GM10248 (cell line): Measurements from ENCODE around the gene KCNJ9.

ENCODE experiments used
- CTCF ChIA-PET: fragments of 300-600 bp; sonication (Branson Sonifier 250); formaldehyde crosslinking; extraction: SDS; loops from one replicate; lab custom pipeline; 2021; ENCODE audit warnings: antibody characterized with exemption; lab: Yijun Ruan, JAX
- POLR2A ChIA-PET: fragments of 350-650 bp; sonication (Branson Sonifier 250); formaldehyde crosslinking; extraction: SDS; loops from one replicate; lab custom pipeline; 2020; ENCODE audit warnings: antibody characterized with exemption; lab: Yijun Ruan, JAX
- DNase-seq: peaks from one replicate; pipeline ENCODE4 v3.0.0; 2012; ENCODE audit errors: extremely low spot score
- TF ChIP-seq, protein P1 (sequence below): IDR thresholded peaks from 2 replicates; pipeline ENCODE4 v1.5.1; 2012; ENCODE audit warnings: mild to moderate bottlenecking, low read depth; ENCODE audit errors: extremely low read depth, missing control alignments, control extremely low read depth

The KCNJ9 gene

GRCh38 chr1:160053548-160054365 is 27.6 kb upstream of the KCNJ9 start:
- TF ChIP-seq, protein P1, sequence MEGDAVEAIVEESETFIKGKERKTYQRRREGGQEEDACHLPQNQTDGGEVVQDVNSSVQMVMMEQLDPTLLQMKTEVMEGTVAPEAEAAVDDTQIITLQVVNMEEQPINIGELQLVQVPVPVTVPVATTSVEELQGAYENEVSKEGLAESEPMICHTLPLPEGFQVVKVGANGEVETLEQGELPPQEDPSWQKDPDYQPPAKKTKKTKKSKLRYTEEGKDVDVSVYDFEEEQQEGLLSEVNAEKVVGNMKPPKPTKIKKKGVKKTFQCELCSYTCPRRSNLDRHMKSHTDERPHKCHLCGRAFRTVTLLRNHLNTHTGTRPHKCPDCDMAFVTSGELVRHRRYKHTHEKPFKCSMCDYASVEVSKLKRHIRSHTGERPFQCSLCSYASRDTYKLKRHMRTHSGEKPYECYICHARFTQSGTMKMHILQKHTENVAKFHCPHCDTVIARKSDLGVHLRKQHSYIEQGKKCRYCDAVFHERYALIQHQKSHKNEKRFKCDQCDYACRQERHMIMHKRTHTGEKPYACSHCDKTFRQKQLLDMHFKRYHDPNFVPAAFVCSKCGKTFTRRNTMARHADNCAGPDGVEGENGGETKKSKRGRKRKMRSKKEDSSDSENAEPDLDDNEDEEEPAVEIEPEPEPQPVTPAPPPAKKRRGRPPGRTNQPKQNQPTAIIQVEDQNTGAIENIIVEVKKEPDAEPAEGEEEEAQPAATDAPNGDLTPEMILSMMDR: no peak
- ChIA-PET CTCF (interaction anchor here (1.4 to 45.2 kb wide), 3 partner anchors 8 to 31 kb away, joined by 5 to 983 read pairs (median 50); partner anchors contain the start of genes IGSF8, KCNJ10 and KCNJ9), POLR2A (no interaction called here)
- no peak for DNase-seq

DNA sequence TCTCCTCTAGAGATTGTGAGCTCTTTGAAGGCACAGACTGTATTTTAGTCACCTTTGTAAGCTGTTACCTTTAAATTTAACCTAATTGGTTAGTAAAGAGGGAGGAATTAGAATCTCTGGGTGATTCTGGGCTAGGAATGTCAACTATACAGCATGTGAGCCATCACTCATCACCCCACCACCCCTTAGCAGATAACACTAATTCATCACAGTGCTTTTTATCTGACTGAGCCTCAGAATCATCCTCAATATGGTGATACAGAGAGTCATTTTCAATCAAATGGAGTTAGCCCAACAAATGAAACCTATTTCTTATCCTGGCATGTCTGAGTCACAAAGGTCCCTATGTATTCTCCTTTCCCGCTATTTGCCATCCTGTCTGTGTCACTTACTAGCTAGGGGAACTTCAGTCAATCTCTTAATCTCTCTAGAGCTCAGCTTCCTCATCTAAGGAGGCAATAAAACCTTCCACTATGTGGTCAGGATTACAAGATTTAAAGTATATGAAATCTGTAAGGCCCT is 24.6 kb upstream of the KCNJ9 start:
- no peak for DNase-seq
- TF ChIP-seq, protein P1: no peak
- ChIA-PET CTCF (interaction anchor here (6.3 to 45.2 kb wide), 2 partner anchors 11 to 28 kb away, joined by 50 to 983 read pairs; partner anchors contain the start of genes IGSF8, KCNJ10 and KCNJ9), POLR2A (no interaction called here)

DNA sequence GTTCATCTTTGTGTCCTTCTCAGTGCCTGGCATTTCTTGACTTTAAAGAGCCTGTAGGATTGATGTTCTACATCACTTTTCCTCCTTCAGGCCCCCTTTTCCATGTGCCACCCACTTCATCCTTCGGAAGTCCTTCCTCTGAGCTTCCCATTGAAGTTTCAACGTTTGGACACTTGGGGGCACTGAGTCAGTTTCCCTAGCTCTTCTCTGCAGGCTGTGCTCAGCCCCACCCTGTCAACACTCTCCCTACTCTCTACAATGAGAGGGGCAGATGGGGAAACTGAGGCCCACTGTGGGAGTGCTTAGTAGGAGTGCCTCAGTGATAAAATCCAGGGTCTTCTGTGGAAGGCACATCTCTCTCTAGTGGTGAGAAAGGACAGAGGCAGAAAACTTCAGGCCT is 23.3 kb upstream of the KCNJ9 start:
- ChIA-PET POLR2A (interaction anchor here (0.5 kb wide), 1 partner anchor 1984 kb away, joined by 4 read pairs; no protein-coding TSS in a partner anchor), CTCF (interaction anchor here (1.0 to 45.2 kb wide), 6 partner anchors 9 to 319 kb away, joined by 3 to 983 read pairs (median 4); partner anchors contain the start of genes IGSF8, KCNJ10 and KCNJ9)
- TF ChIP-seq, protein P1: peak; percentile 18
- DNase-seq: no peak

GRCh38 chr1:160061369-160062229 is 19.7 kb upstream of the KCNJ9 start:
- CTCF ChIA-PET: interaction anchor here (1.4 to 45.2 kb wide), 4 partner anchors 11 to 26 kb away, joined by 3 to 983 read pairs (median 18); partner anchors contain the start of genes IGSF8, KCNJ10 and KCNJ9
- no peak for DNase-seq
- TF ChIP-seq, protein P1: peak; percentile 18
- POLR2A ChIA-PET: no interaction called here

DNA sequence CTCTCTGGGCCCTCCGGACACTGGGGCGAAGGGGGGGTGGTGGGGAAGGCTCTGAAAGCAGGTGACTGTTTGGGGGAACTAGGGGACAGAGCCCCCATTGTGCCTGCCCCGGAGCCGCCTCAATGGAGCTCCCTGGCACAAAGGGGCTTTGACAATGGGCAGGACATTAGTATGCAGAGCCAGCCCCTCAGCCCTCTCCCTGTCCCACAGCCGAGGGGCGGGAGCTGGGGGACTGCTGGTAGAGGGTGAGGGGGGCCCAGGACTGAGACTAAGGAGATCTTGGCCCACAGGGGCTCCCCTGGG is 19.2 kb upstream of the KCNJ9 start:
- CTCF ChIA-PET: interaction anchor here (1.2 to 45.2 kb wide), 3 partner anchors 16 to 229 kb away, joined by 3 to 983 read pairs (median 29); partner anchors contain the start of genes IGSF8, KCNJ10 and KCNJ9
- POLR2A ChIA-PET: no interaction called here
- TF ChIP-seq, protein P1: no peak
- DNase-seq: no peak

DNA sequence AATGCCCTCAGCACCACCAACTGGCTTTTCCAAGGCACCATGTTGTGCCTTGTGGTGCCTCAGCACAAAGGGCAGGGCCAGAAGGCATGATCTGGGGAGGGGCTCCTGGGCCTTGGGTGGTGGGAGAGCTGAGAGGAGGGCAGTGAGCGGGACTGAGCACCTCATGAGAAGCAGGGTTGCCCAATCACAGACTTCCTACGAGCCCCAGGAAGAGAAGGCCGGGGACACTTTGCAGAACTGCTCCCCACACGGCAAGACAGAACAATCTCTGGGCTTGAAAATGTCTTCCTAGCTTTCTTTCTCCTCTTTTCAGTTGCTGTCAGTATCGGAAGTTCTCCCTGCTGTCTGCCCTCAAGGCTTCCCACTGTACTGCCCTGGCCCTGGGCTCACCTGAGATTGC is 18.2 kb upstream of the KCNJ9 start:
- no peak for DNase-seq

More for the DNA sequence above, 18.2 kb upstream of the KCNJ9 start:
- TF ChIP-seq, protein P1: no peak
- CTCF ChIA-PET: interaction anchor here (1.1 to 45.2 kb wide), 5 partner anchors 14 to 228 kb away, joined by 3 to 983 read pairs (median 3); partner anchors contain the start of genes IGSF8, KCNJ10 and KCNJ9
- POLR2A ChIA-PET: no interaction called here
